GM12878 (cell line): ENCODE data around the gene PNPO. TPM values are rescaled to one million over a fixed set of nuclear protein-coding genes. Genes with fewer than 3 reads are reported as not detected.

Experiments used
- ATAC-seq: fragments of 200-7000 bp; cut with Tn5 transposase; 3 replicates; pipeline ENCODE4 v1.9.1; 2020; ENCODE audit warnings: mild to moderate bottlenecking, moderate library complexity
- BruUV-seq: library from RNA; stranded (reverse); fragments of 400-500 nt; replicated peaks from 2 replicates; lab custom pipeline; 2021; lab: Mats Ljungman, UMichigan
- CTCF ChIA-PET: fragments of 300-600 bp; sonication (Branson Sonifier 250); formaldehyde crosslinking; extraction: SDS; loops from one replicate; lab custom pipeline; 2021; ENCODE audit warnings: inconsistent platforms; lab: Yijun Ruan, JAX
- POLR2A ChIA-PET: fragments of 350-600 bp; formaldehyde crosslinking; extraction: SDS; loops from one replicate; lab custom pipeline; 2021; ENCODE audit warnings: inconsistent platforms; lab: Charles Lee
- RAD21 ChIA-PET: fragments of 300-600 bp; sonication (Branson Sonifier 250); formaldehyde crosslinking; loops from one replicate; lab custom pipeline; 2023; ENCODE audit warnings: antibody characterized with exemption; ENCODE audit not compliant: unreplicated experiment; lab: Charles Lee
- SMC1A ChIA-PET: fragments of 300-600 bp; sonication (Branson Sonifier 250); formaldehyde crosslinking; loops from one replicate; lab custom pipeline; 2023; ENCODE audit not compliant: unreplicated experiment, uncharacterized antibody; lab: Charles Lee
- DNase-seq: peaks from one replicate; pipeline ENCODE4 v3.0.0-alpha.2; 2011; ENCODE audit warnings: low read depth, low spot score
- FAIRE-seq: peaks from 3 replicates; lab custom pipeline; 2011; peaks lifted over from hg19 to GRCh38; lab: Jason Lieb, UNC
- H2AFZ ChIP-seq: 2 replicates; pipeline ENCODE4 v1.6.0; 2011; ENCODE audit warnings: low read depth, low read length, control low read depth; ENCODE audit not compliant: control insufficient read depth
- H3K27ac ChIP-seq: 2 replicates; pipeline ENCODE4 v1.5.1; 2011; ENCODE audit warnings: control low read depth; ENCODE audit not compliant: control insufficient read depth, insufficient read depth
- H3K27me3 ChIP-seq, 2 experiments: replicated peaks in 1 of 2; 2 replicates each; pipeline versions ENCODE4 v1.6.0 to v1.6.1; 2011; ENCODE audit warnings: low read length in 1 of 2; ENCODE audit not compliant: control insufficient read depth in 2 of 2, insufficient read depth in 2 of 2
- H3K36me3 ChIP-seq, 2 experiments: 2 replicates each; pipeline ENCODE4 v1.5.1; 2011; ENCODE audit warnings: low read length in 1 of 2; ENCODE audit not compliant: control insufficient read depth in 2 of 2, insufficient read depth in 2 of 2
- H3K4me1 ChIP-seq: 2 replicates; pipeline ENCODE4 v1.6.1; 2011; ENCODE audit warnings: mild to moderate bottlenecking, low read length, moderate library complexity, mixed read lengths; ENCODE audit not compliant: control insufficient read depth, insufficient read depth
- H3K4me2 ChIP-seq: 2 replicates; pipeline ENCODE4 v1.6.0; 2011; ENCODE audit warnings: control low read depth; ENCODE audit not compliant: control insufficient read depth, insufficient read depth
- H3K4me3 ChIP-seq: fragments of 200-600 bp; sonication (generic); 2 replicates; pipeline ENCODE4 v1.5.1; 2016
- H3K79me2 ChIP-seq: 2 replicates; pipeline ENCODE4 v1.6.0; 2011; ENCODE audit warnings: low read length; ENCODE audit not compliant: control insufficient read depth, insufficient read depth
- H3K9ac ChIP-seq: 2 replicates; pipeline ENCODE4 v1.8.0; 2011; ENCODE audit warnings: low read length, control low read depth, mixed read lengths; ENCODE audit not compliant: control insufficient read depth, insufficient read depth
- H3K9me3 ChIP-seq: replicated peaks from 3 replicates; pipeline ENCODE4 v1.5.1; 2011; ENCODE audit warnings: mild to moderate bottlenecking, low read length; ENCODE audit not compliant: control insufficient read depth, insufficient read depth
- H4K20me1 ChIP-seq: 2 replicates; pipeline ENCODE4 v1.6.0; 2011; ENCODE audit not compliant: control insufficient read depth, insufficient read depth
- CEBPB ChIP-seq, 2 experiments: fragments of 150-350 bp in 1 of 2; IDR thresholded peaks; 2 replicates each; pipeline ENCODE4 v1.6.1; 2012 to 2014; ENCODE audit warnings: low read depth in 2 of 2, low read length in 2 of 2, borderline replicate concordance in 1 of 2, inconsistent platforms in 1 of 2
- HCFC1 ChIP-seq: fragments of 150-350 bp; IDR thresholded peaks from 2 replicates; pipeline ENCODE4 v1.6.1; 2014; ENCODE audit warnings: low read length
- HDGF ChIP-seq: fragments of 450-650 bp; IDR thresholded peaks from 2 replicates; pipeline ENCODE4 v1.6.1; 2016; ENCODE audit warnings: antibody characterized with exemption
- IKZF1 ChIP-seq: fragments of 450-650 bp; conservative IDR thresholded peaks from 2 replicates; pipeline ENCODE4 v1.6.1; 2017; ENCODE audit warnings: antibody characterized with exemption, mild to moderate bottlenecking
- NBN ChIP-seq: fragments of 450-650 bp; IDR thresholded peaks from 2 replicates; pipeline ENCODE4 v1.6.1; 2016
- PML ChIP-seq: IDR thresholded peaks from 2 replicates; pipeline ENCODE4 v1.6.1; 2012; ENCODE audit warnings: low read length, inconsistent platforms
- PRDM15 ChIP-seq: fragments of 450-650 bp; formaldehyde crosslinking; IDR thresholded peaks from 2 replicates; pipeline ENCODE4 v1.4.0; 2020; ENCODE audit warnings: mild to moderate bottlenecking, moderate library complexity
- SUZ12 ChIP-seq: fragments of 200-600 bp; sonication (generic); IDR thresholded peaks from one replicate; pipeline ENCODE4 v1.6.1; 2018; ENCODE audit warnings: antibody characterized with exemption, mild to moderate bottlenecking; ENCODE audit not compliant: unreplicated experiment
- TAF1 ChIP-seq: IDR thresholded peaks from 2 replicates; pipeline ENCODE4 v1.6.1; 2011; ENCODE audit warnings: mild to moderate bottlenecking, low read depth, low read length, borderline replicate concordance
- TBL1XR1 ChIP-seq: IDR thresholded peaks from 2 replicates; pipeline ENCODE4 v1.6.1; 2012; ENCODE audit warnings: low read depth, low read length, improper control_type of control experiment
- ZBTB40 ChIP-seq: fragments of 450-650 bp; IDR thresholded peaks from 2 replicates; pipeline ENCODE4 v1.6.1; 2016; ENCODE audit warnings: mild to moderate bottlenecking, moderate library complexity, borderline replicate concordance
- ZNF274 ChIP-seq: IDR thresholded peaks from one replicate; pipeline ENCODE4 v1.8.0; 2011; ENCODE audit not compliant: insufficient read length, insufficient read depth
- WGBS: methylation state at CpG from one replicate; pipeline ENCODE4 v1.1.6; 2016; ENCODE audit warnings: low lambda C conversion rate; ENCODE audit not compliant: insufficient replicate concordance, insufficient coverage; ENCODE audit errors: missing lambda C conversion rate; 5-methylcytosine and 5-hydroxymethylcytosine counted together
- in situ Hi-C: fragments of 300-500 bp; cut with MboI; formaldehyde crosslinking; loops from 9 replicates; pipeline ENCODE4 v1.14.3; 2018; ENCODE audit warnings: mixed read lengths
- intact Hi-C: fragments of 100-400 bp; cut with micrococcal nuclease; formaldehyde crosslinking; loops from one replicate; pipeline ENCODE4 v1.14.2; 2022; ENCODE audit not compliant: unreplicated experiment
- polyA plus RNA-seq, 11 experiments: library from polyadenylated mRNA; depleted of rRNA in 4 of 11; unstranded in 6 of 11; stranded (reverse) in 5 of 11; fragments of >200 nt; fragmentation: Nextera tagmentation in 4 of 11; fragmentation: Illumina TruSeq in 1 of 11; extraction: Ambion mirVana in 4 of 11; extraction: Trizol in 1 of 11; gene quantifications; 1 replicate in 1 of 11; 2 replicates in 10 of 11; pipeline versions ENCODE4 v1.2.1 to v1.2.3, GENCODE V29; 2011 to 2016; ENCODE audit warnings: inconsistent platforms in 2 of 11, missing spikeins in 2 of 11, low read depth in 1 of 11
- total RNA-seq, 4 experiments: library from RNA; depleted of rRNA in 3 of 4; stranded (reverse); fragments of >200 nt in 3 of 4; fragmentation: Illumina TruSeq in 1 of 4; extraction: Trizol in 1 of 4; gene quantifications; 2 replicates each; pipeline versions ENCODE4 v1.2.1 to v1.2.3, GENCODE V29; 2013 to 2021
- TF ChIP-seq, protein P1 (sequence below): fragments of 450-650 bp; conservative IDR thresholded peaks from 2 replicates; pipeline ENCODE4 v1.6.1; 2017; ENCODE audit warnings: mild to moderate bottlenecking, moderate library complexity

PNPO gene
- total and polyA plus RNA-seq, 10 of the 15 experiments (the other 5 are each of a cell fraction or from before 2014, with no cell fraction given) = 13.9 to 52.6 (median 37.3) TPM

GRCh38 chr17:47997586-47997985 is 56.2 kb downstream of the PNPO start:
- H3K27me3 ChIP-seq = no peaks in the 10 kb centered on the region
- H3K9me3 ChIP-seq = no peaks in the 10 kb centered on the region
- no peak overlapping the region for H3K27ac ChIP-seq
- CTCF ChIA-PET = interaction anchor here (4.7 kb wide), 1 partner anchor 14 kb away, joined by 23 read pairs; no protein-coding TSS in a partner anchor
- FAIRE-seq (no peak), DNase-seq (no peak), ATAC-seq (no peak)
- no TSS peak for BruUV-seq
- SMC1A ChIA-PET = interaction anchor here (9.5 kb wide), 1 partner anchor 19 kb away, joined by 97 read pairs; no protein-coding TSS in a partner anchor
- no peaks in the 10 kb centered on the region for H3K36me3 ChIP-seq
- H3K9ac ChIP-seq = no peak overlapping the region
- no peak overlapping the region for H3K4me3 ChIP-seq
- H3K4me2 ChIP-seq = no peak overlapping the region
- H3K79me2 ChIP-seq = no peaks in the 10 kb centered on the region
- 38% methylated on average over 7 of the region's 7 CpGs for WGBS
- H2AFZ ChIP-seq = no peak overlapping the region
- H3K4me1 ChIP-seq = peaks cover 14% of the 10 kb centered on the region
- TF ChIP-seq PML = no peak
- no peak for TF ChIP-seq TBL1XR1
- no peak for TF ChIP-seq HDGF
- no peak for TF ChIP-seq CEBPB (IDR thresholded peaks at IDR 0.05; ENCODE audit: borderline replicate concordance in 1 of 2, low read depth in 2 of 2, low read length in 2 of 2)
- TF ChIP-seq, protein P1, sequence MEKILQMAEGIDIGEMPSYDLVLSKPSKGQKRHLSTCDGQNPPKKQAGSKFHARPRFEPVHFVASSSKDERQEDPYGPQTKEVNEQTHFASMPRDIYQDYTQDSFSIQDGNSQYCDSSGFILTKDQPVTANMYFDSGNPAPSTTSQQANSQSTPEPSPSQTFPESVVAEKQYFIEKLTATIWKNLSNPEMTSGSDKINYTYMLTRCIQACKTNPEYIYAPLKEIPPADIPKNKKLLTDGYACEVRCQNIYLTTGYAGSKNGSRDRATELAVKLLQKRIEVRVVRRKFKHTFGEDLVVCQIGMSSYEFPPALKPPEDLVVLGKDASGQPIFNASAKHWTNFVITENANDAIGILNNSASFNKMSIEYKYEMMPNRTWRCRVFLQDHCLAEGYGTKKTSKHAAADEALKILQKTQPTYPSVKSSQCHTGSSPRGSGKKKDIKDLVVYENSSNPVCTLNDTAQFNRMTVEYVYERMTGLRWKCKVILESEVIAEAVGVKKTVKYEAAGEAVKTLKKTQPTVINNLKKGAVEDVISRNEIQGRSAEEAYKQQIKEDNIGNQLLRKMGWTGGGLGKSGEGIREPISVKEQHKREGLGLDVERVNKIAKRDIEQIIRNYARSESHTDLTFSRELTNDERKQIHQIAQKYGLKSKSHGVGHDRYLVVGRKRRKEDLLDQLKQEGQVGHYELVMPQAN = no peak
- TF ChIP-seq ZNF274 = no peak
- TF ChIP-seq SUZ12 = no peak
- no peak for TF ChIP-seq TAF1
- TF ChIP-seq PRDM15 (CRISPR knock-in tag) = no peak
- TF ChIP-seq ZBTB40 = no peak
- no peak for TF ChIP-seq IKZF1
- no peak for TF ChIP-seq NBN
- TF ChIP-seq HCFC1 = no peak
- RAD21 ChIA-PET = no interaction called here
- POLR2A ChIA-PET = no interaction called here
- in situ Hi-C loops = no loop called here
- intact Hi-C loops = no loop called here
- H4K20me1 ChIP-seq = no peaks in the 10 kb centered on the region
